ENCODE data around the gene CCT2.

DNA sequence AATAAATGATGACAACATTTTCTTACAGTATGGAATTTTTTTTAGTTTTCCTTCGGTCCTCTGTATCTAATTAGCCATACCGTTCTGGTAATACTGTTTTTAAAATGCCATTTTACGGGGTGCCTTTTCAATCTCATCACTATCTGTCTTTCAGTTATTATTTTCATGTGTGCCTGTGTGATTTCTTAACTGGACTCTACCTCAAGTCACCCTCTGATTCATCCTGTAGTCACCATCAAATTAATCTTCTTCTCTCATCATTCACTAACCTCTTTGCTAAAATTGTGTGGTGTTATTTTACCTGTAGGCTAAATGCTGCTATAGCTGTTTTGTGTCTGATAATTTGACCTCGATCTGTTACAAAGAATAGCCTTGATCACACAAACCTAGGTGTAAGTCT lies 16.0 kb upstream of the CCT2 start:
- TF ChIP-seq, protein P1, sequence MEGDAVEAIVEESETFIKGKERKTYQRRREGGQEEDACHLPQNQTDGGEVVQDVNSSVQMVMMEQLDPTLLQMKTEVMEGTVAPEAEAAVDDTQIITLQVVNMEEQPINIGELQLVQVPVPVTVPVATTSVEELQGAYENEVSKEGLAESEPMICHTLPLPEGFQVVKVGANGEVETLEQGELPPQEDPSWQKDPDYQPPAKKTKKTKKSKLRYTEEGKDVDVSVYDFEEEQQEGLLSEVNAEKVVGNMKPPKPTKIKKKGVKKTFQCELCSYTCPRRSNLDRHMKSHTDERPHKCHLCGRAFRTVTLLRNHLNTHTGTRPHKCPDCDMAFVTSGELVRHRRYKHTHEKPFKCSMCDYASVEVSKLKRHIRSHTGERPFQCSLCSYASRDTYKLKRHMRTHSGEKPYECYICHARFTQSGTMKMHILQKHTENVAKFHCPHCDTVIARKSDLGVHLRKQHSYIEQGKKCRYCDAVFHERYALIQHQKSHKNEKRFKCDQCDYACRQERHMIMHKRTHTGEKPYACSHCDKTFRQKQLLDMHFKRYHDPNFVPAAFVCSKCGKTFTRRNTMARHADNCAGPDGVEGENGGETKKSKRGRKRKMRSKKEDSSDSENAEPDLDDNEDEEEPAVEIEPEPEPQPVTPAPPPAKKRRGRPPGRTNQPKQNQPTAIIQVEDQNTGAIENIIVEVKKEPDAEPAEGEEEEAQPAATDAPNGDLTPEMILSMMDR (conservative IDR thresholded peaks at IDR 0.05; ENCODE audit: low read length): no peak
- TF ChIP-seq EZH2phosphoT487 (IDR thresholded peaks at IDR 0.05; ENCODE audit: borderline replicate concordance): no peak
